HepG2 (cell line): Measurements from ENCODE around the gene FAIM. TPM values are rescaled to one million over a fixed set of nuclear protein-coding genes. Genes with fewer than 3 reads are reported as not detected.

Source experiments
- DBP ChIP-seq: sonication (generic); formaldehyde crosslinking; IDR thresholded peaks from 2 replicates; pipeline ENCODE4 v1.4.0; 2020; ENCODE audit warnings: missing genetic modification reagents; ENCODE audit errors: not compliant biosample characterization
- DPF2 ChIP-seq: sonication (generic); formaldehyde crosslinking; IDR thresholded peaks from 2 replicates; pipeline ENCODE4 v1.4.0; 2020; ENCODE audit warnings: mild to moderate bottlenecking, low read depth, missing genetic modification reagents, borderline replicate concordance
- FOXO4 ChIP-seq: sonication (generic); formaldehyde crosslinking; conservative IDR thresholded peaks from 2 replicates; pipeline ENCODE4 v1.8.1; 2023; ENCODE audit warnings: missing genetic modification reagents
- HIC2 ChIP-seq: sonication (generic); formaldehyde crosslinking; IDR thresholded peaks from 2 replicates; pipeline ENCODE4 v1.9.0; 2022; ENCODE audit warnings: low read depth, missing genetic modification reagents
- HNRNPK ChIP-seq: fragments of 200-400 bp; formaldehyde crosslinking; IDR thresholded peaks from 2 replicates; pipeline ENCODE4 v1.6.1; 2018; ENCODE audit warnings: low read length, low read depth, moderate library complexity, mild to moderate bottlenecking; ENCODE audit not compliant: poor library complexity, severe bottlenecking
- JUN ChIP-seq: sonication (generic); formaldehyde crosslinking; IDR thresholded peaks from 2 replicates; pipeline ENCODE4 v1.4.0; 2020; ENCODE audit warnings: mild to moderate bottlenecking, missing genetic modification reagents
- MED1 ChIP-seq: sonication (generic); formaldehyde crosslinking; IDR thresholded peaks from 2 replicates; pipeline ENCODE4 v1.4.0; 2020; ENCODE audit warnings: missing genetic modification reagents
- PREB ChIP-seq: sonication (generic); formaldehyde crosslinking; IDR thresholded peaks from 2 replicates; pipeline ENCODE4 v1.4.0; 2020; ENCODE audit warnings: missing genetic modification reagents
- YEATS2 ChIP-seq: sonication (generic); formaldehyde crosslinking; IDR thresholded peaks from 2 replicates; pipeline ENCODE4 v1.4.0; 2020; ENCODE audit warnings: missing genetic modification reagents, borderline replicate concordance
- ZFAT ChIP-seq: sonication (generic); formaldehyde crosslinking; conservative IDR thresholded peaks from 2 replicates; pipeline ENCODE4 v1.8.1; 2023; ENCODE audit warnings: missing genetic modification reagents, inconsistent platforms
- ZNF557 ChIP-seq: sonication (generic); formaldehyde crosslinking; IDR thresholded peaks from 2 replicates; pipeline ENCODE4 v1.4.0; 2020; ENCODE audit warnings: missing genetic modification reagents
- ZNF563 ChIP-seq: sonication (generic); formaldehyde crosslinking; IDR thresholded peaks from 2 replicates; pipeline ENCODE4 v1.8.0; 2022; ENCODE audit warnings: mild to moderate bottlenecking, moderate library complexity, missing genetic modification reagents
- ZNF609 ChIP-seq: sonication (generic); formaldehyde crosslinking; IDR thresholded peaks from 2 replicates; pipeline ENCODE4 v1.4.0; 2020; ENCODE audit warnings: mild to moderate bottlenecking, missing genetic modification reagents, borderline replicate concordance
- ZNF615 ChIP-seq: sonication (generic); formaldehyde crosslinking; IDR thresholded peaks from 2 replicates; pipeline ENCODE4 v1.5.0; 2020; ENCODE audit warnings: mild to moderate bottlenecking, missing genetic modification reagents, borderline replicate concordance
- polyA plus RNA-seq, 8 experiments: library from polyadenylated mRNA; depleted of rRNA in 3 of 8; stranded (reverse) in 7 of 8; unstranded in 1 of 8; fragments of >200 nt; fragmentation: Illumina TruSeq in 4 of 8; extraction: Trizol in 4 of 8; gene quantifications; 2 replicates each; pipeline versions ENCODE4 v1.2.1 to v1.2.3, GENCODE V29; 2011 to 2016; ENCODE audit warnings: low read depth in 4 of 8, missing spikeins in 1 of 8, mixed read lengths in 1 of 8; ENCODE audit not compliant: insufficient read depth in 1 of 8
- total RNA-seq, 5 experiments: library from RNA; depleted of rRNA; stranded (reverse); fragments of >200 nt; fragmentation: Illumina TruSeq; extraction: Trizol; gene quantifications; 2 replicates each; pipeline ENCODE4 v1.2.3, GENCODE V29; 2016; ENCODE audit warnings: low read depth in 1 of 5
- TF ChIP-seq, protein P1 (sequence below): sonication (generic); formaldehyde crosslinking; IDR thresholded peaks from 2 replicates; pipeline ENCODE4 v1.5.1; 2020; ENCODE audit warnings: missing genetic modification reagents, mild to moderate bottlenecking, borderline replicate concordance

The FAIM gene
- total and polyA plus RNA-seq, 2 of the 13 experiments (the other 11 are each of a cell fraction or from before 2014, with no cell fraction given) = 4.3 to 25.8 TPM

- TF ChIP-seq ZNF609 (no peak), DPF2 (no peak), FOXO4 (CRISPR knock-in tag) (no peak), DBP (CRISPR knock-in tag) (no peak), ZFAT (CRISPR knock-in tag) (0 out of 2 replicates have a peak, but pooled peaks have one; percentile 30), JUN (no peak), MED1 (CRISPR knock-in tag) (peak; percentile 52), ZNF557 (CRISPR knock-in tag) (no peak), YEATS2 (peak; percentile 57; the same call in 1 of the 2 replicates), HNRNPK (no peak), ZNF563 (CRISPR knock-in tag) (peak; percentile 83; the same call in 1 of the 2 replicates), ZNF615 (CRISPR knock-in tag) (no peak), PREB (CRISPR knock-in tag) (no peak), HIC2 (no peak)
- TF ChIP-seq, protein P1, sequence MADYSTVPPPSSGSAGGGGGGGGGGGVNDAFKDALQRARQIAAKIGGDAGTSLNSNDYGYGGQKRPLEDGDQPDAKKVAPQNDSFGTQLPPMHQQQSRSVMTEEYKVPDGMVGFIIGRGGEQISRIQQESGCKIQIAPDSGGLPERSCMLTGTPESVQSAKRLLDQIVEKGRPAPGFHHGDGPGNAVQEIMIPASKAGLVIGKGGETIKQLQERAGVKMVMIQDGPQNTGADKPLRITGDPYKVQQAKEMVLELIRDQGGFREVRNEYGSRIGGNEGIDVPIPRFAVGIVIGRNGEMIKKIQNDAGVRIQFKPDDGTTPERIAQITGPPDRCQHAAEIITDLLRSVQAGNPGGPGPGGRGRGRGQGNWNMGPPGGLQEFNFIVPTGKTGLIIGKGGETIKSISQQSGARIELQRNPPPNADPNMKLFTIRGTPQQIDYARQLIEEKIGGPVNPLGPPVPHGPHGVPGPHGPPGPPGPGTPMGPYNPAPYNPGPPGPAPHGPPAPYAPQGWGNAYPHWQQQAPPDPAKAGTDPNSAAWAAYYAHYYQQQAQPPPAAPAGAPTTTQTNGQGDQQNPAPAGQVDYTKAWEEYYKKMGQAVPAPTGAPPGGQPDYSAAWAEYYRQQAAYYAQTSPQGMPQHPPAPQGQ (CRISPR knock-in tag) = no peak
These were observed at the start of gene FAIM (continued) for GRCh38 chr3:138608322-138609135.
